K562 (cell line): ENCODE data around the gene MPZL1. TPM values are rescaled to one million over a fixed set of nuclear protein-coding genes. Genes with fewer than 3 reads are reported as not detected.

Experiments
- ATF1 ChIP-seq, 2 experiments: fragments of 450-650 bp in 1 of 2; IDR thresholded peaks; 2 replicates each; pipeline ENCODE4 v1.6.1; 2016; ENCODE audit warnings: missing compliant biosample characterization in 1 of 2, missing genetic modification characterization in 1 of 2
- L3MBTL2 ChIP-seq: fragments of 450-650 bp; IDR thresholded peaks from 2 replicates; pipeline ENCODE4 v1.6.1; 2016; ENCODE audit warnings: mild to moderate bottlenecking, moderate library complexity
- NCOA1 ChIP-seq: fragments of 450-650 bp; IDR thresholded peaks from 2 replicates; pipeline ENCODE4 v1.6.1; 2016; ENCODE audit warnings: low read depth
- NKRF ChIP-seq: fragments of 450-650 bp; IDR thresholded peaks from 2 replicates; pipeline ENCODE4 v1.6.1; 2016; ENCODE audit warnings: borderline replicate concordance
- POLR2AphosphoS5 ChIP-seq: IDR thresholded peaks from 2 replicates; pipeline ENCODE4 v1.6.1; 2011; ENCODE audit warnings: mild to moderate bottlenecking, low read depth, low read length, moderate library complexity; ENCODE audit not compliant: control insufficient read depth, insufficient read depth
- ZBTB40 ChIP-seq, 2 experiments: fragments of 450-650 bp in 1 of 2; sonication (generic) in 1 of 2; formaldehyde crosslinking in 1 of 2; IDR thresholded peaks; 2 replicates each; pipeline versions ENCODE4 v1.7.1 to v1.9.0; 2016 to 2022; ENCODE audit warnings: inconsistent platforms in 1 of 2, mild to moderate bottlenecking in 1 of 2, missing genetic modification reagents in 1 of 2
- ZNF212 ChIP-seq: fragments of 450-650 bp; formaldehyde crosslinking; IDR thresholded peaks from 2 replicates; pipeline ENCODE4 v1.4.0; 2020; ENCODE audit warnings: mild to moderate bottlenecking
- ZNF512 ChIP-seq: IDR thresholded peaks from 2 replicates; pipeline ENCODE4 v1.6.1; 2016; ENCODE audit warnings: missing genetic modification characterization, missing compliant biosample characterization
- ZNF592 ChIP-seq: fragments of 450-650 bp; IDR thresholded peaks from 2 replicates; pipeline ENCODE4 v1.6.1; 2017; ENCODE audit warnings: antibody characterized with exemption, mild to moderate bottlenecking
- polyA plus RNA-seq, 8 experiments: library from polyadenylated mRNA; depleted of rRNA in 4 of 8; stranded (reverse) in 5 of 8; unstranded in 3 of 8; fragments of >200 nt; fragmentation: Nextera tagmentation in 2 of 8; fragmentation: Illumina TruSeq in 1 of 8; extraction: Ambion mirVana in 2 of 8; extraction: Trizol in 1 of 8; gene quantifications; 2 replicates each; pipeline versions ENCODE4 v1.2.1 to v1.2.3, GENCODE V29; 2011 to 2014; ENCODE audit warnings: inconsistent platforms in 1 of 8, missing spikeins in 1 of 8
- total RNA-seq, 7 experiments: library from RNA; depleted of rRNA in 6 of 7; stranded (reverse); fragments of >200 nt in 6 of 7; fragmentation: Illumina TruSeq in 2 of 7; extraction: Trizol in 2 of 7; gene quantifications; 2 replicates each; pipeline versions ENCODE4 v1.2.1 to v1.2.3, GENCODE V29; 2011 to 2021; ENCODE audit warnings: low replicate concordance in 1 of 7

MPZL1 gene
- total and polyA plus RNA-seq, 9 of the 15 experiments (the other 6 are each of a cell fraction or from before 2014, with no cell fraction given), result 14.5 to 153 (median 66.5) TPM

GRCh38 chr1:167825419-167826079 lies 103.8 kb downstream of the MPZL1 start (continued):
- TF ChIP-seq ZNF592, result peak; percentile 58
- TF ChIP-seq ZBTB40 (IDR thresholded peaks at IDR 0.05), result no peak
- no peak for TF ChIP-seq ZBTB40 (CRISPR knock-in tag; IDR thresholded peaks at IDR 0.05)
- no peak for TF ChIP-seq ZNF512 (tag)
- no peak for TF ChIP-seq POLR2AphosphoS5
- no peak for TF ChIP-seq NCOA1
- peak; percentile 42; the same call in 1 of the 2 replicates for TF ChIP-seq L3MBTL2
- TF ChIP-seq ATF1 (CRISPR knock-in tag; IDR thresholded peaks at IDR 0.05), result no peak
- 0 out of 2 replicates have a peak, but pooled peaks have one; percentile 9 for TF ChIP-seq ATF1 (tag; IDR thresholded peaks at IDR 0.05)
- no peak for TF ChIP-seq ZNF212
- TF ChIP-seq NKRF, result no peak
